Measurements from ENCODE around the gene LAMB2.

The LAMB2 gene

GRCh38 chr3:49135499-49135898, 2.6 kb upstream of the LAMB2 start:
- TF ChIP-seq CTCF (IDR thresholded peaks at IDR 0.05; ENCODE audit: extremely low read depth, missing control alignments) = no peak

GRCh38 chr3:49134471-49135265, 1.8 kb upstream of the LAMB2 start:
- no peak for DNase-seq (ENCODE audit: low spot score)
- no peak for TF ChIP-seq CTCF (IDR thresholded peaks at IDR 0.05; ENCODE audit: extremely low read depth, missing control alignments)

More at GRCh38 chr3:49135499-49135898, 2.6 kb upstream of the LAMB2 start:
- no peak for DNase-seq (ENCODE audit: low spot score)

GRCh38 chr3:49133226-49133951, 539 bp upstream of the LAMB2 start:
- DNase-seq (ENCODE audit: low spot score) = no peak
- TF ChIP-seq CTCF (IDR thresholded peaks at IDR 0.05; ENCODE audit: extremely low read depth, missing control alignments) = no peak

GRCh38 chr3:49132073-49132436, 795 bp downstream of the LAMB2 start:
- no peak for TF ChIP-seq CTCF (IDR thresholded peaks at IDR 0.05; ENCODE audit: extremely low read depth, missing control alignments)
- no peak for DNase-seq (ENCODE audit: low spot score)

- no peak for DNase-seq (ENCODE audit: low spot score)
- TF ChIP-seq CTCF (IDR thresholded peaks at IDR 0.05; ENCODE audit: extremely low read depth, missing control alignments) = no peak
Measured at GRCh38 chr3:49131576-49131975, 1.3 kb downstream of the LAMB2 start.

GRCh38 chr3:49131040-49131439, 1.8 kb downstream of the LAMB2 start:
- no peak for DNase-seq (ENCODE audit: low spot score)
- TF ChIP-seq CTCF (IDR thresholded peaks at IDR 0.05; ENCODE audit: extremely low read depth, missing control alignments) = no peak

GRCh38 chr3:49124991-49125670, 7.7 kb downstream of the LAMB2 start:
- no peak for DNase-seq (ENCODE audit: low spot score)

More at GRCh38 chr3:49124991-49125670, 7.7 kb downstream of the LAMB2 start:
- peak; percentile 29 for TF ChIP-seq CTCF (IDR thresholded peaks at IDR 0.05; ENCODE audit: extremely low read depth, missing control alignments)
